ENCODE data around the gene GABRG3.

GABRG3 gene

DNA sequence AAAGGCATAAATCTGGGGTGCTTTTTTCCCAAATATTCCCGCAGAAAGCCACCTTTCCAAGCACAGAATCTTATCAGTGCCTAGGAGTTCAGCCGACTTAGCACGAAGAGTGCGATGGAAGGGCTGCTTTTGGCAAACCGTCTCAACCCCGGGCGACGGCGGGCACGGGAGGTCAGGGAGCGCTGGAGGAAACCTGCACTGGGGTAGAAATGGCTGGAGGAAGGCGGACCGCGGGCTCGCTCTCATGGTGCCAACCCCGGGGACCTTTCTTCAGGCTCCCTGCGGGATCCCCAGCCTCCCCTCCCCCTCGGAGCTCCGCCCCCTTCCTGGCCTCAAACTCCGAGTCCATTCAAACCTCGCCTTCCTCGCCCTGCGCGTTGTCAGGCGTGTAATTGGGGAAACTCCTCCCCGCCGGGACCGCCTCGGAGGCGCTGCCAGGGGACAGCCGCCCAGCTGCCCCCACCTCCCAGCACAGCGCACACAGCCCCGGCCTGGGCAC is at the start of gene GABRG3:
TSS of gene GABRG3 (plus strand) at position 470 of the 499 bp plus-strand sequence.
- no peak within 1 kb of the TSS for H3K4me3 ChIP-seq (ENCODE audit: control insufficient read depth, low read depth, low read length)
- TF ChIP-seq, protein P1, sequence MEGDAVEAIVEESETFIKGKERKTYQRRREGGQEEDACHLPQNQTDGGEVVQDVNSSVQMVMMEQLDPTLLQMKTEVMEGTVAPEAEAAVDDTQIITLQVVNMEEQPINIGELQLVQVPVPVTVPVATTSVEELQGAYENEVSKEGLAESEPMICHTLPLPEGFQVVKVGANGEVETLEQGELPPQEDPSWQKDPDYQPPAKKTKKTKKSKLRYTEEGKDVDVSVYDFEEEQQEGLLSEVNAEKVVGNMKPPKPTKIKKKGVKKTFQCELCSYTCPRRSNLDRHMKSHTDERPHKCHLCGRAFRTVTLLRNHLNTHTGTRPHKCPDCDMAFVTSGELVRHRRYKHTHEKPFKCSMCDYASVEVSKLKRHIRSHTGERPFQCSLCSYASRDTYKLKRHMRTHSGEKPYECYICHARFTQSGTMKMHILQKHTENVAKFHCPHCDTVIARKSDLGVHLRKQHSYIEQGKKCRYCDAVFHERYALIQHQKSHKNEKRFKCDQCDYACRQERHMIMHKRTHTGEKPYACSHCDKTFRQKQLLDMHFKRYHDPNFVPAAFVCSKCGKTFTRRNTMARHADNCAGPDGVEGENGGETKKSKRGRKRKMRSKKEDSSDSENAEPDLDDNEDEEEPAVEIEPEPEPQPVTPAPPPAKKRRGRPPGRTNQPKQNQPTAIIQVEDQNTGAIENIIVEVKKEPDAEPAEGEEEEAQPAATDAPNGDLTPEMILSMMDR (IDR thresholded peaks at IDR 0.05; ENCODE audit: control insufficient read depth, insufficient read depth, low read depth, low read length, missing control alignments) = no peak
- no peak for DNase-seq (ENCODE audit: low read depth)

DNA sequence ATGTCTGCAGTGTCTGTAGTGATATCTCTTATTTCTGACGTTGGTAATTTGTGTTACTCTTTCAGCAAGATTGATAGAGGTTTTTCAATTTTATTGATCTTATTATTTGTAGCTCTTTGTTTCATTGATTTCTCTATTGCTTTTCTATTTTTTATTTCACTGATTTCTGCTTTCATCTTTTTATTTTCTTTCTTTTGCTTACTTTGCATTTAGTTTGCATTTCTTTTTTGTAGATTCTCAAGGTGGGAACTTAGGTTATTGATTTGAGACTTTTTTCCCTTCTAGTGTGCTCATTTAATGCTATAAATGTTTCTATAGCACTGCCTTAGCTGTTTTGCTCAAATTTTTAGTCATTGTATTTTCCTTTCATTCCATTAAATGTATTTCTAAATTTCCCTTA is 49.5 kb upstream of the GABRG3 start:
- TF ChIP-seq, protein P1 (IDR thresholded peaks at IDR 0.05; ENCODE audit: control insufficient read depth, insufficient read depth, low read depth, low read length, missing control alignments) = no peak
- no peak for DNase-seq (ENCODE audit: low read depth)
- H3K4me3 ChIP-seq (ENCODE audit: control insufficient read depth, low read depth, low read length) = no peak overlapping the region

DNA sequence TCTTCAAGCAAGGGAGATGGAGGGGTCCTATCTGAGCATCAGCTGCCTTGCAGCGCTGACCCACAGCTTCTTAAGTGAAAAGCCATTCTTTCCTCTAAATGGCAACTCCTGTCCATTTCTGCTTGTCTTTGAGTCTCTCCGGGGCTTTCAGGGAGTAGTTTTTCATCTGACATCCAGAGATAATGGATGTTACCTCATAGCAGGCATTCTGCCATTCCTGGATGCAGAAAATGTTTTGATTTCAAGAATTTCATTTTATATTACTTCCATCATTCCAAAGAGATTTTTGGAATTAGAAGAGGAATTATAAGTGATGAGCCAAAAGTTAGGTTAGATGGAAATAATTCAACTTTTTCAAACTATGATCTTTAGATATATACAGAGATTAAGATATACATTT is 44.9 kb upstream of the GABRG3 start:
- TF ChIP-seq, protein P1 (IDR thresholded peaks at IDR 0.05; ENCODE audit: control insufficient read depth, insufficient read depth, low read depth, low read length, missing control alignments) = no peak
- H3K4me3 ChIP-seq (ENCODE audit: control insufficient read depth, low read depth, low read length) = no peak overlapping the region
- no peak for DNase-seq (ENCODE audit: low read depth)

DNA sequence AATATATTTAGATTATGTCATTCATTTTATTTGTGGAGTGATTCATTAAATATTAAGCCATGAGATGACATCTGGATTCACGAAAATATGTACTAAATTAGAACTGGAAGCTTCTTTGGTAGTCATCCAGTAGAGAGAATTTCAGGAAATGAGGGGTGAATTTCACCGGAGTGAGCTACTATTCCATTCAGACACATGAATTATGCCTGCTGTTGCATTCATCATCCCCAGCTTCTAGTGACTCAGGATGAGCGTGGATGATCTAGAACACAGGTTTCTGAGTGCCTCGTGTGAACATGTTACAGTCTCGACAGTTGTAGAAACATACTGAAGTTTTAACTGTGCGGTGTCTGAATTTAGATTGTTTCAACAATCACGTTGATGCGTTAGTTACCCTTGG is 42.9 kb upstream of the GABRG3 start:
- DNase-seq (ENCODE audit: low read depth) = no peak
- TF ChIP-seq, protein P1 (IDR thresholded peaks at IDR 0.05; ENCODE audit: control insufficient read depth, insufficient read depth, low read depth, low read length, missing control alignments) = no peak
- no peak overlapping the region for H3K4me3 ChIP-seq (ENCODE audit: control insufficient read depth, low read depth, low read length)

DNA sequence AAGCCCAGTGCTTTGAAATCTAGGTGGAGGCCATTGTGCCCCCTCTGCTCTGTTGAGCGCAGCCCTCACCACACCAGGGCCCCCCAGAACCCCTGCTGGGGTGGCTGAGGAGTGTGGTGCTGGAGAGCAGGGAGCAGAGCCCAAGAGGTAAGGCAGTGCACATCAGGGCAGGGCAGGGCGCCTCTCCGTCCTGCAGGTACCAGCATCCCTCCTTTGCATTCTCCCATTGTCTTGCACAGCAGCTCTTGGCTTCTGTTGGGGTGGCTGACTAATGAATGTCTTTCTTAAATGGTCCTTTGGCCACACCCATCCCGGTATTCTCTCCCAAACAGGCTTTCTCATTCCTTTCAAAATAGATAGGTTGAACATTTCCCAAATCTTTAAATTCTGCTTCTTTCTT is 41.4 kb upstream of the GABRG3 start:
- DNase-seq (ENCODE audit: low read depth) = no peak
- TF ChIP-seq, protein P1 (IDR thresholded peaks at IDR 0.05; ENCODE audit: control insufficient read depth, insufficient read depth, low read depth, low read length, missing control alignments) = no peak
- no peak overlapping the region for H3K4me3 ChIP-seq (ENCODE audit: control insufficient read depth, low read depth, low read length)

DNA sequence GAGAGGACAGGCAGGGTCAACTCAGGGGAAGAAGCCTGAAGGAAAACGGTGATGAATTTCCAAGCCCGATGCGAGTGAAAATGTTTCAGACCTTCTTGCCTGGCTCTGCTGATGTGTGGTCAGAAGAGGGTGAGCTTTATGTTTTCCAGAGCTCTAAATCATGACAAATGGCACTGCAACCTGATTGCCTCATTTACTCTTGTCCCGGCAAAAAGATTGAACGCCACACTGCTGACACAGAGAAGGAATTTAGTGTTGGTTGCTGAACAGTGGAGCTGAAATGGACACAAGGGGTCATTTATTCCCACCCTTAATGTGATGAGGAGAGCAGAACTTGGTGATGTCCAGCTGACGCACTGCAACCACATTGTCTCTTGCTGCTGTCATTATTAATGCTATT is 36.1 kb upstream of the GABRG3 start:
- no peak for DNase-seq (ENCODE audit: low read depth)
- TF ChIP-seq, protein P1 (IDR thresholded peaks at IDR 0.05; ENCODE audit: control insufficient read depth, insufficient read depth, low read depth, low read length, missing control alignments) = no peak
- H3K4me3 ChIP-seq (ENCODE audit: control insufficient read depth, low read depth, low read length) = no peak overlapping the region

DNA sequence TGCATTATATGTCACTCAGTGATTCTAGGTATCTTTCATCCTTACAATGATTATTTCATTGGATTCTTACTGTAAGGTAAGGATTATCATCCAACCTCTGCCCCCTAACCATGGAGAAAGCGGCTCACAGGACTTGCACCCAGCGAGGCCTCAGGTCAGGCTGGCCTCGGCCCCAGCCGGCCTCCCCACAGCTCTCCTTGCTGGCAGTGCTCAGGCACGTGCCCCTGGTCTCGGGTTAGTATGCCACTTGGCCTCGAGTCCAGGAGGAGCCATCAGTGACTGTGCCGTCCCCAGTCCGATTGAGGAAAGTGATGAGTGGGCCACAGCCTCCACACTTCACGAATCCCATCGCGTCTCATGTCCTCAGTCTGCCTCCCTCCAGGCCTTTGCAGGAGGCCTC is 35.7 kb upstream of the GABRG3 start:
- TF ChIP-seq, protein P1 (IDR thresholded peaks at IDR 0.05; ENCODE audit: control insufficient read depth, insufficient read depth, low read depth, low read length, missing control alignments) = no peak
- no peak overlapping the region for H3K4me3 ChIP-seq (ENCODE audit: control insufficient read depth, low read depth, low read length)
- DNase-seq (ENCODE audit: low read depth) = no peak
